Aorta (tissue), 5 donors: Measurements from ENCODE around the gene EPHA4. TPM values are rescaled to one million over a fixed set of nuclear protein-coding genes. Genes with fewer than 3 reads are reported as not detected.
A peak's percentile ranks its signal among the peaks of the same experiment; 100 is the strongest.

Source experiments
- ATAC-seq: fragments of 200-7000 bp; cut with Tn5 transposase; one replicate; pipeline ENCODE4 v1.9.1; 2022; ENCODE audit warnings: moderate library complexity; ENCODE audit not compliant: low FRiP score
- DNase-seq, 2 donors: peaks; one replicate each; pipeline ENCODE4 v3.0.0-alpha.2; 2020
- H3K27ac ChIP-seq, 2 donors: one replicate each; pipeline ENCODE4 v1.5.1; 2013; ENCODE audit warnings: low read length in 2 of 2, mild to moderate bottlenecking in 2 of 2, moderate library complexity in 2 of 2, control low read depth in 1 of 2, inconsistent platforms in 1 of 2, low read depth in 1 of 2
- H3K27me3 ChIP-seq, 2 donors: one replicate each; pipeline ENCODE4 v1.6.1; 2013; ENCODE audit warnings: control low read depth in 1 of 2, low read length in 1 of 2, mild to moderate bottlenecking in 1 of 2, moderate library complexity in 1 of 2; ENCODE audit not compliant: insufficient read depth in 2 of 2, control insufficient read depth in 1 of 2
- H3K36me3 ChIP-seq, 2 donors: one replicate each; pipeline ENCODE4 v1.6.1; 2013; ENCODE audit warnings: control low read depth in 1 of 2, low read length in 1 of 2, mild to moderate bottlenecking in 1 of 2; ENCODE audit not compliant: insufficient read depth in 2 of 2, control insufficient read depth in 1 of 2
- H3K4me1 ChIP-seq, 2 donors: one replicate each; pipeline ENCODE4 v1.6.1; 2013; ENCODE audit warnings: low read length in 2 of 2, control low read depth in 1 of 2, mild to moderate bottlenecking in 1 of 2, moderate library complexity in 1 of 2; ENCODE audit not compliant: insufficient read depth in 2 of 2, control insufficient read depth in 1 of 2
- H3K4me3 ChIP-seq, 2 donors: one replicate each; pipeline ENCODE4 v1.5.1; 2013; ENCODE audit warnings: low read length in 2 of 2, control low read depth in 1 of 2, mild to moderate bottlenecking in 1 of 2
- H3K9me3 ChIP-seq: one replicate; pipeline ENCODE4 v1.6.1; 2013; ENCODE audit warnings: mild to moderate bottlenecking, low read length; ENCODE audit not compliant: control insufficient read depth
- WGBS, 2 donors: extraction: QIAGEN DNeasy Blood & Tissue Kit; methylation state at CpG; one replicate each; pipeline ENCODE4 v1.1.7; 2013; 5-methylcytosine and 5-hydroxymethylcytosine counted together
- intact Hi-C, 2 donors: fragments of 100-400 bp; cut with DNase I; formaldehyde crosslinking; loops; one replicate each; pipeline versions ENCODE4 v1.14.2 to v1.15.0; 2022
- long read RNA-seq, 2 donors: library from polyadenylated mRNA; unstranded; transcript quantifications; one replicate each; pipeline ENCODE4 v2.0.0, GENCODE V29; 2020 to 2021
- polyA plus RNA-seq, 2 donors: library from polyadenylated mRNA; stranded (reverse); fragments of 200-250 nt; gene quantifications; one replicate each; pipeline ENCODE4 v1.2.3, GENCODE V29; 2013
- total RNA-seq, 2 donors: library from RNA; stranded (reverse); fragmentation: NEBNext Ultra II Directional; extraction: Animal tissue kit (Norgen Biotek cat#: 25700); gene quantifications; one replicate each; pipeline ENCODE4 v1.2.1, GENCODE V29; 2021
- donor health status: healthy with polysubstance abuse.
- donor health status: Bipolar disorder and iron deficiency.
- donor health status: DM: no; HTN: no; CAD: no.
- donor health status: DM: no; HTN: no; CAD: no.
- donor health status: DM: yes; HTN: yes; CAD: no.

EPHA4 gene
- total RNA-seq (10 to 100 TPM; 19.9 to 32.1 TPM), polyA plus RNA-seq (1 to 10 TPM; 2.9 to 5.3 TPM)
- long read RNA-seq, donor 1, partial matches to known transcripts = 12 of 23 reads
- long read RNA-seq, donor 1, other reads (novel, unspliced or antisense) = 8 of 23 reads
- long read RNA-seq, donor 2, partial matches to known transcripts = 7 of 17 reads
- long read RNA-seq, donor 2, other reads (novel, unspliced or antisense) = 7 of 17 reads

DNA sequence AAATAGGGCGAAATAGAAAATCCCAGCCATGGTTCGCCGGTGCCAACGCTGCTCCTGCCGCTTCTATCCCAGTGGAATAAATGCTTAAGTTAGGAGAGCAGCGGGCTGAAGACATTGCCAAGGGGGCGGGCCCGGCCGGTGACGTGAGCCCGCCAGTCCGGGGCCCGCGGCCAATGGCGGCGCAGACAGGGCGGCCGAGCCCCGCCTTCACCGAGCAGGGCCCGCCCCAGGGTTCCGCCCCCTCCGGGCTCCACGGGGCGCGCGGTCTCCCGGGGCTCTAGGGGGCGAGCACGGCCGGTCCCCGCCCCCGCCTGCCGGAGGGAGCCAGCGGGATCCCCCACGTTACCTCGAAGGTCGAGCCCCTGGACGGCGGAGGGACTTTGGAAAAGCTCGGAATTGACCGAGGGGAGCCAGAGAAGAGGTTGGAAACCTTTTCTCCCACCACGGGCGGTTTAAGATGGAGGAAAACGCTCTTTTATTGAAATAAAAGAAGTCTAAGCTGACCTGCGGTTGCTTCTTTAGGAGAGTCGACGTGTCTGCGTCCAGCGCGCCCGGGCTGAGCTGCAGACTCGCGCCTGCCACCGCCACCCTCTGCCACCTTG, at the start of gene EPHA4:
TSS of gene EPHA4 (minus strand) at position 86 of the 602 bp plus-strand sequence. CDS start at position 30, 56 bp downstream.
- ATAC-seq = peak; percentile 95
- 0% methylated on average over 46 to 55 of the region's 55 CpGs for WGBS, 2 donors
- peak within 1 kb of the TSS; percentile 3 to 65 for H3K27ac ChIP-seq
- peak within 1 kb of the TSS; percentile 65 to 80 for H3K4me3 ChIP-seq
- no peaks in the 10 kb centered on the region for H3K9me3 ChIP-seq
- intact Hi-C loops = loop anchor here (2.0 to 10.0 kb wide), 6 partner anchors 348 to 1838 kb away; no protein-coding TSS in a partner anchor
- DNase-seq = peak; percentile 88 to 96
- peaks cover 0 to under 1% of the 10 kb centered on the region in 2 donors for H3K4me1 ChIP-seq
- H3K27me3 ChIP-seq = no peaks in the 10 kb centered on the region
- H3K36me3 ChIP-seq = no peaks in the 10 kb centered on the region

DNA sequence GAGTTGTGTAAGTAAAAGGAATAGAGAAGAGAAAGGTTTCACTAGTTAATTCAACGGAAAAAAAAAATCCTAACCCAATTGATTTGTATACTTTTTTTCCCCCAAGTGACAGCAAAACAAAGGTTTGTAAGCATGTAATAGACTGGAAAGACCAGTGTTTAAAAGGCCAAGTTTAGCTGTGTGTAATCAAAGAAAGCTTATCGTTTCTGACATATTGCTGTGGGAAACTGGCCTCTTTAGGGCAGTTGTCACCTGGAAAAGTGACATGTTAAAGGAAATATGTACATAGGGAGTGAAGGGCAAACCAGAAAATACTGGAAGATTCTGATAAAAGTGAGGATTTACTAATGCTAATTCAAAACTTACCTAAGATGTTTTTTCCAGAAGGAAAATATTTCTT, 45.9 kb upstream of the EPHA4 start:
- H3K27me3 ChIP-seq = no peaks in the 10 kb centered on the region
- DNase-seq (no peak), ATAC-seq (no peak)
- H3K4me3 ChIP-seq = no peak overlapping the region
- H3K36me3 ChIP-seq = no peaks in the 10 kb centered on the region
- WGBS, 2 donors = 75% methylated on average over 2 of the region's 2 CpGs
- no peak overlapping the region for H3K27ac ChIP-seq
- no peaks in the 10 kb centered on the region for H3K4me1 ChIP-seq
- no peaks in the 10 kb centered on the region for H3K9me3 ChIP-seq
- intact Hi-C loops = no loop called here

GRCh38 chr2:221616561-221616960, 44.5 kb upstream of the EPHA4 start:
- ATAC-seq (no peak), DNase-seq (no peak)
- H3K27me3 ChIP-seq = no peaks in the 10 kb centered on the region

DNA sequence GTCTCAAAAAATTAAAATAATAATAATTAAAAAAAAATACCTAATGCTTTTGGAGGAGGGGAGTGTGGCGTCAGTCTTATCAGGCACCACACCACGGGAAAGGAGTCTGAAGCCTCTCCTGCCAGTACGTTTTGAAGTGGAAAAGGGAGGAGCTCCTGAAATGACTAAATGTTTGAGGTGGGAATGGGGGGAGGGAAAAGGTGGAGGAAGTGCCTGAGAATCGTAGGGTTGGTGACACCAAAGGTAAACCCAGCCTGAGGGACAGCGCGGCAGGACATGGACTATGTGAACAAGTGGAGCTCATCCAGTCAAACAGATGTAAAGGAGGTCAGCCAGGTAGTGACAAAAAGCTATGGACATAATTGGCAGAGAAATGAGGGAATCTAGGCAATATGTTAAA, 42.2 kb upstream of the EPHA4 start:
- Histone ChIP-seq H3K27ac (no peak overlapping the region), H3K4me3 (no peak overlapping the region), H3K9me3 (no peaks in the 10 kb centered on the region), H3K4me1 (peaks cover 0 to 1% of the 10 kb centered on the region in 2 donors), H3K27me3 (no peaks in the 10 kb centered on the region), H3K36me3 (no peaks in the 10 kb centered on the region)
- intact Hi-C loops = no loop called here
- ATAC-seq = no peak
- WGBS, 2 donors = 61 to 68% methylated on average over 6 of the region's 6 CpGs
- no peak for DNase-seq

More at GRCh38 chr2:221616561-221616960, 44.5 kb upstream of the EPHA4 start:
- Histone ChIP-seq H3K4me1 (no peaks in the 10 kb centered on the region), H3K36me3 (no peaks in the 10 kb centered on the region), H3K4me3 (no peak overlapping the region), H3K27ac (no peak overlapping the region), H3K9me3 (no peaks in the 10 kb centered on the region)
- intact Hi-C loops = no loop called here
- WGBS, 2 donors = 91 to 92% methylated on average over 13 of the region's 13 CpGs

DNA sequence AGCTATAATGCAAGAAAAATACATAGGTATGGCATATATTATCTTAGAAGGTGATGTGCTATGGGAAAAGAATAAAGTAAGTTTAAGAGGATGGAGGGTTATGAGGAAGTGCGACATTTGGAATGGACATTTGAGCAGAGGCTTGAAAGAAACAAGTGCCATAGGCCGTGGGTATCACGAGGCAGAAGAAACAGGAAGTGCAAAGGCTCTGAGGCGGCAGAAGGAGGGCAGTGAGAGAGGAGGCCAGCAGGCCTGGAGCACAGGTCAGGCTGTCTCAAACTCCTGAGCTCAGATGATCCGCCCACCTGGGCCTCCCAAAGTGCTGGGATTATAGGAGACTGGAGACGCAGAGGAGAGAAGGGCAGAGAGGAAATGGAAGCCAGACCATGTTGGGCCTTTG, 40.7 kb upstream of the EPHA4 start:
- ATAC-seq = no peak
- Histone ChIP-seq H3K4me3 (no peak overlapping the region), H3K27me3 (no peaks in the 10 kb centered on the region), H3K9me3 (no peaks in the 10 kb centered on the region), H3K27ac (no peak overlapping the region), H3K4me1 (peaks cover 0 to 2% of the 10 kb centered on the region in 2 donors), H3K36me3 (no peaks in the 10 kb centered on the region)
- intact Hi-C loops = no loop called here
- DNase-seq = no peak
- WGBS, 2 donors = 95 to 100% methylated on average over 6 of the region's 6 CpGs

- no peaks in the 10 kb centered on the region for H3K36me3 ChIP-seq
- WGBS, 2 donors = 73 to 80% methylated on average over 4 of the region's 4 CpGs
- no peaks in the 10 kb centered on the region for H3K27me3 ChIP-seq
- ATAC-seq (no peak), DNase-seq (no peak)
- no peak overlapping the region for H3K4me3 ChIP-seq
- H3K4me1 ChIP-seq = peaks cover 0 to 2% of the 10 kb centered on the region in 2 donors
- no peak overlapping the region for H3K27ac ChIP-seq
- intact Hi-C loops = no loop called here
- H3K9me3 ChIP-seq = no peaks in the 10 kb centered on the region
Observed at GRCh38 chr2:221612161-221612560, 40.1 kb upstream of the EPHA4 start.

DNA sequence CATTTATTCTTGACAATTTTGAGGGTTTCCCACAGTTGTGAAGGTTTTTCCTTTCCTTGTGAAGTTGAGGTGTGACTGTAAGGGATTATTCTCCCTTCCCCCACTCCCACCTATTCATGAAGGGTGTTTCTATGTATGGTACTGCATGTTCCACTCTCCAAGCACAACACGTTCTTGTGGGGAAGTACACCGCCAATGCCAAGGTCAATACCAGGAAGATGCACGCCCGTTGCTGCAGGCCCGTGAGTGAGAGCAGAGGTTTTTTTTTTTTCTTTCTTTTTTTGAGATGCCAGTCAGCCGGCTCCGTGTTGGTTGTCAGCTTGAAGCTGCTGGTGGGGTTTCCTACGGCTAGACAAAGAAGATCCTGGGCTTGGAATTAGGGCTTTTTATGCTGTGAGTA, 38.6 kb upstream of the EPHA4 start:
- WGBS, 2 donors = 3 to 8% methylated on average over 8 of the region's 8 CpGs
- ATAC-seq (peak; percentile 67), DNase-seq (no peak)
- no peaks in the 10 kb centered on the region for H3K27me3 ChIP-seq
- H3K4me1 ChIP-seq = peaks cover 0 to 2% of the 10 kb centered on the region in 2 donors
- no peaks in the 10 kb centered on the region for H3K9me3 ChIP-seq
- no peak overlapping the region for H3K27ac ChIP-seq
- no peaks in the 10 kb centered on the region for H3K36me3 ChIP-seq
- intact Hi-C loops = no loop called here
- no peak overlapping the region for H3K4me3 ChIP-seq

DNA sequence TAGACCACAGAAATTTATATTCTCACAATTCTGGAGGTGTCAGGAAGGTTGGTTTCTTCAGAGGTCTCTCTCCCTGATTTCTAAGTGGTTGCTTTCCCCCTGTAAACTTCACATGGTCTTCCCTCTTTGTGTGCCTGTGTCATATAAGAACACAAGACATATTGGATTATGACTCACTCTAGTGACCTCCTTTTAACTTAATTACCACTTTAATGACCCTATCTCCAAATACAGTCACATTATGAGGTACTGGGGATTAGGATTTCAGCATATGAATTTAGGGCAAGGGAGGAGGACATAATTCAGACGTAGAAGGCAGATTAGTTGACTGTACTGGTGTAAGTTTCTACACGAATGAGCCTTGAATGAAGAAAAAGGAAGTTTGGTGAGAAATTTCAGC, 38.2 kb upstream of the EPHA4 start:
- no peak overlapping the region for H3K27ac ChIP-seq
- intact Hi-C loops = no loop called here
- peaks cover 0 to 2% of the 10 kb centered on the region in 2 donors for H3K4me1 ChIP-seq
- WGBS, 2 donors = 56 to 58% methylated on average over 2 of the region's 2 CpGs
- H3K27me3 ChIP-seq = no peaks in the 10 kb centered on the region
- no peaks in the 10 kb centered on the region for H3K36me3 ChIP-seq
- no peak overlapping the region for H3K4me3 ChIP-seq
- no peaks in the 10 kb centered on the region for H3K9me3 ChIP-seq
- DNase-seq = no peak
- ATAC-seq = no peak

DNA sequence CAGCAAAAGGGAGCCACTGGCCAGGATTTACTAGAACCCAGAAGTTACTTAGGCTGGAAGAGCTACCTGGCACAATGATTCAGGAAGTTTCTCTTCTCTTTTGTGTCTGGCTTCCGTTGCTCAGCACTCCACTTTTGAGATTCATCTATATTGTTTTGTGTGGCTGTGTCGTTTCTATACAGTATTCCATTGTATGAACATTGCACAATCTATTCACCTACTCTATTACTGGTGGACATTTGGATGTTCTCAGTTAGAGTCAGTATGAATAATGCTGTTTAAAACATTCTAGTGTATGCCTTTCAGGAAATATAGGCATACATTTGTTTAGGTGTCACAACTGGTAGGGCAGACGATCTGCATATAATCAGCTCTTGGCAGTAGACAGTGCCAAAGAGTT, 36.3 kb upstream of the EPHA4 start:
- no peak for ATAC-seq
- DNase-seq = no peak
- H3K9me3 ChIP-seq = no peaks in the 10 kb centered on the region
- H3K27ac ChIP-seq = no peak overlapping the region
- H3K4me1 ChIP-seq = peaks cover 0 to 2% of the 10 kb centered on the region in 2 donors
- 91 to 94% methylated on average over 3 of the region's 3 CpGs for WGBS, 2 donors
- H3K27me3 ChIP-seq = no peaks in the 10 kb centered on the region
- intact Hi-C loops = no loop called here
- H3K36me3 ChIP-seq = no peaks in the 10 kb centered on the region
- no peak overlapping the region for H3K4me3 ChIP-seq
